GM13976 (cell line): ENCODE results near the gene RPGR.
A peak's percentile ranks its signal among the peaks of the same experiment; 100 is the strongest.

Experiments used
- DNase-seq: peaks from one replicate; pipeline ENCODE4 v3.0.0; 2012; ENCODE audit warnings: low spot score
- CTCF ChIP-seq: IDR thresholded peaks from 2 replicates; pipeline ENCODE4 v1.5.1; 2012; ENCODE audit warnings: borderline replicate concordance, mild to moderate bottlenecking; ENCODE audit not compliant: insufficient read depth; ENCODE audit errors: extremely low read depth, missing control alignments, control extremely low read depth
- in situ Hi-C: fragments of 300-500 bp; cut with MboI; formaldehyde crosslinking; loops from one replicate; pipeline ENCODE4 v1.12.0; 2022; ENCODE audit warnings: low sequenced_read_pairs, mixed read lengths, inconsistent platforms; ENCODE audit not compliant: unreplicated experiment

The RPGR gene

GRCh38 chrX:38327007-38327774, at the start of gene RPGR:
Gene RPGR, minus strand, starts transcription at chrX:38327509. Its CDS starts 142 bp downstream, at chrX:38327367.
- peak; percentile 90 for DNase-seq
- in situ Hi-C loops = no loop called here
- TF ChIP-seq CTCF = peak; percentile 78

DNA sequence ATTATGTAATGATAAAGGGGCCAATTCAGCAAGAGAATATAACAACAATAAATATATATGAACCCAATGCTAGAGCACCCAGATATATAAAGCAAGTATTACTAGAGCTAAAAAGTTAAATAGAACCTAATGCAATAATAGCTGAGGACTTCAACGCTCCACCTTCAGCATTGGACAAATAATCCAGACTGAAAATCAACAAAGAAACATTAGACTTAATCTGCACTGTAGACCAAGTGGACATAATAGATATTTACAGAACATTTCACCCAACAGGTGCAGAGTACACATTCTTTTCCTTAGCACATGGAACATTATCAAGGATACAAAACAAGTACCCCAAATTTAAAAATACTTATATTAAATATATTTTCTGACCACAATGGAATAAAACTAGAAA, 49.4 kb upstream of the RPGR start:
- no peak for DNase-seq
- in situ Hi-C loops = no loop called here
- no peak for TF ChIP-seq CTCF

DNA sequence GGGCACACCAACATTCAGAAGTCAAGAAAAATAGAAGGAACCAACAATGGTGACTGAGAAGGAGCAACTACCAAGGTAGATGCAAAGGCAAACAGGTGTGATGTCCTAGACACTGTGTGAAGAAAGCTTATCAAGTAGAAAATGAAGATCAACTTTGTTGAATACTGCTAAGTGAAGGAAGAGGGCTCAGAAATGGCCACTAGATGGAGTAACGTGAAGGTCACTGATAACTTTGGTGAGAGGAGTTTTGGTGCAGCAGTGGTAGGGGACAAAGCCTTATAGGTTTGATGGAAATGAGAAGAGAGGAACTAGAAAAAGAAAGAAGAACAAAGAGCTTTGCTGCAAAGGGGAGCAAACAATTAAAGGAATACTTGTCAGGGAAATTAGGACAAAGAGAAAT, 48.6 kb upstream of the RPGR start:
- in situ Hi-C loops = no loop called here
- DNase-seq = peak; percentile 27
- TF ChIP-seq CTCF = peak; percentile 36

DNA sequence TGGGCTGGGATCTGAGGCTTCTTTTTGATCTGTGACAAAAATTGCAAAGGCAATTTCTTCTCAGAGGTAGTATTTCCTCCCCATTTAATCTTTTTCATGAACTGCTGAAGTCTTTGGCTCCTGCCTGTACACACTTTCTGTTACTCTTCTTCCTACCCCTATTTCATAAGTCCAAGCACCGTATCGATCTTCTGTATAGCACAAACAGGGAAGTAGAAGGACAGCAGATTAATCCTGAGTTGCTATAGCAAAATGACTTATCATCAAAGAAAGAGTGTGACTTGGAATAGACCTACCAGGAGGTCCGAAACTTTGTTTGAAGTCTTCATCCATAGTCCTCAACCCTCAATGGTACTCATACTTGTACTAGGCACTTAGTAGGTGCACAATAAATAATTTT, 47.1 kb upstream of the RPGR start:
- in situ Hi-C loops = no loop called here
- TF ChIP-seq CTCF = no peak
- no peak for DNase-seq

DNA sequence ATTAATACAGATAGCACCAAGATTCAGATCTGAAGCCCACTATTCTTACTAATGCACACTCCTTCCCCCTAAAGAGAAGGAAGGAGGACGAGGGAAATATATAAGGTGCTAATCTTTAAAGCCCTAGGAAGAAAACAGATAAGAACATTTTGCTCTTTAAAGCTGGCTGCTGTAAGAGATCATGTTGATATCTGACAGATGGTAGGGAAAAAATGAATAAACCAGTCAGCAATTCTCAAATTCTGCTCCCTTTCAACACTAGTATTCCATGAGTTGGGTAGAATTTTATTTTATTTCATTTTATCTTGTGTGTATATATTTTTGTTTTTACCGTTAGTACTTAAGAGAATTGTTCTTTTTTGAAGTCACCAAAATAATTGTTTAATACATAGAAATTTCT, 44.3 kb upstream of the RPGR start:
- no peak for DNase-seq
- no peak for TF ChIP-seq CTCF
- in situ Hi-C loops = no loop called here

DNA sequence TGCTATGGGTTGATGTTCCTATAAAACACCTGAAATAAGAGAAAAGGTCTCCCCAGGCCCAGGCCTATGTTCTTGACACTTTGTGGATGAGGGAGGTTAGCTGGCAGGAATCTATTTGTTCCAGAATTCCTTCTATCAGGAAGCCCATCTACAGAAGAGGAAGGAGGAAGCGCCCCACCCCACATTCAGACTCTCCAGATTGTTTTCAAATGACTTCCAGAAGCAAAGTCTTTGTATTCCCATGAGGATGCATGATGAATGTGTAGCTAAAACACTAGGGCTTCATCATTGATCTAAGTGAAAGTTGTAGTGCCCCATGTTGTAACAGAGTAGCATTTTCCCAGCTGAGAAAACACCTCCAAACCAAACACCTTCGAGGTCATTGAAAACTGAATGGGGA, 41.5 kb upstream of the RPGR start:
- in situ Hi-C loops = no loop called here
- TF ChIP-seq CTCF = no peak
- no peak for DNase-seq
